GM12874 (cell line): ENCODE measurements around the gene GNAQ.

Experiments used
- TF ChIP-seq, protein P1 (sequence below): IDR thresholded peaks from 2 replicates; pipeline ENCODE4 v1.5.1; 2011; ENCODE audit warnings: low read depth, mild to moderate bottlenecking, control low read depth, low read length, moderate library complexity; ENCODE audit not compliant: insufficient read depth

GNAQ gene

DNA sequence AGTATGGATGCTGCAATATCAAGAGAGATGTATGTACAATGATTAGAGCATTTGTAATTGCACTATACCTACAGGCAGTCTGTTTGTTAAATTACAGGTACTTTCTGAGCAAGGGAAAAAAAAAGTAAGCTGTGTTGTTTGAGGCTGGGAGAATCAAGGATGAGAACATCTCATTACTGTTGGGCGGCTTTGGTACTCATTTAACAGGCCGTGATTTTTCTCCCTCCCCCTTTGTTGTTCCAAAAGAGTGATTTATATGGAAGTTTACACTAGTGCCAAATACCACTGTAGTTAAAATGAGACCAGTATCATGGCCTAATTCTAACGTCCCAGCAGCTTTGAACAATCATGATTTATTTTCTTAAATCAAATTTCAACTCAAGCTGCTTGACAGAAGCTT is 312.3 kb downstream of the GNAQ start:
- TF ChIP-seq, protein P1, sequence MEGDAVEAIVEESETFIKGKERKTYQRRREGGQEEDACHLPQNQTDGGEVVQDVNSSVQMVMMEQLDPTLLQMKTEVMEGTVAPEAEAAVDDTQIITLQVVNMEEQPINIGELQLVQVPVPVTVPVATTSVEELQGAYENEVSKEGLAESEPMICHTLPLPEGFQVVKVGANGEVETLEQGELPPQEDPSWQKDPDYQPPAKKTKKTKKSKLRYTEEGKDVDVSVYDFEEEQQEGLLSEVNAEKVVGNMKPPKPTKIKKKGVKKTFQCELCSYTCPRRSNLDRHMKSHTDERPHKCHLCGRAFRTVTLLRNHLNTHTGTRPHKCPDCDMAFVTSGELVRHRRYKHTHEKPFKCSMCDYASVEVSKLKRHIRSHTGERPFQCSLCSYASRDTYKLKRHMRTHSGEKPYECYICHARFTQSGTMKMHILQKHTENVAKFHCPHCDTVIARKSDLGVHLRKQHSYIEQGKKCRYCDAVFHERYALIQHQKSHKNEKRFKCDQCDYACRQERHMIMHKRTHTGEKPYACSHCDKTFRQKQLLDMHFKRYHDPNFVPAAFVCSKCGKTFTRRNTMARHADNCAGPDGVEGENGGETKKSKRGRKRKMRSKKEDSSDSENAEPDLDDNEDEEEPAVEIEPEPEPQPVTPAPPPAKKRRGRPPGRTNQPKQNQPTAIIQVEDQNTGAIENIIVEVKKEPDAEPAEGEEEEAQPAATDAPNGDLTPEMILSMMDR: no peak

DNA sequence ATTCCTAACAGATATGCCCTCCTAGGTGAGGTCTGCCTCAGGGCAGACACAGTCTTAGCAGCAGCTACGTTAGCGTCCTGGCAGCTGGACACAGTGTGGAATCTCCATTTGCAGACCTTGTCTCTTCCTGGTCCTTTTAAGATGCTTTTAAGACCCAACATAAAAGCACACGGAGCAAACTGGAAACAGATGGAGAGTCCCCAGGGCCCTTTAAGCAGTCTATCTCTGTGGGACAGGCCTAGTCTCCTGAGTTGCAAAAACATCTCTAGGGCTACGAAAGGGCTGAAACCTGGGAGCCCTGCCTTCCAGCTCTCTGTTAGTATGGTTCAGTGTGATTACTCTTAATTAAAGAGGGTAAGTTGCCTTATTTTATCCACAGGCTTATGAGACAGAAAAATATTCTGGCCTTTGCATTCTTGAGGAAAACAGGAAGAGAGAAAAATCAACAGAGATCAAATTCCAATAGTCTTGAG is 317.5 kb downstream of the GNAQ start:
- TF ChIP-seq, protein P1: no peak

DNA sequence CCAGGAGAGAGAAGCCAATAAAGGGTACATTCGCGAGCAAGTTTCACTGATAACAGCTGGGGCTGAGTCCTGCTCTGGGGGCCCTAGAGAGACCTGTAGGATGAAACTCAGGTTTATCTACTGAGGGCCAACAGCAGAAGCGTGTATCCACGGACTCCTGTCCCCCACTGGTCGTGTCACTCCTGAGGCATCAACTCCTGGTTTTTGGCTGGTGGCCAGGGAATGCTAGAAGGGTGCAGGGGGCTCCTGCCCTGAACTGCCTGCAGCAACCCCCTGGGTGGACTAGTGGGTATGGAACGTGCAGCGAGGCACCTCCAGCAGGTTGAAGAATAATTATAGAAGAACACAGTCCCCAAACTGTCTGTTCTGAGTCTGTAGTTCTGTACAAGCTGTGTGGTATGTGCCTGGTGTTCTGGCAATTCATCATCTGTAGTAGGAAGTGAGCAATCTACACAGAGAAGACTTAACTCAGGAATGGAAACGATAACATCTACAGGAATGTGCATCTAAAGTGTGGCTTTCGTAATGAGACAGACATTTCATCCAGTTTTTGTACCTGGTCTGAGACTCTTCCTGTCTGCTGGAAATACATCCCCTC is 319.0 kb downstream of the GNAQ start:
- TF ChIP-seq, protein P1: no peak

DNA sequence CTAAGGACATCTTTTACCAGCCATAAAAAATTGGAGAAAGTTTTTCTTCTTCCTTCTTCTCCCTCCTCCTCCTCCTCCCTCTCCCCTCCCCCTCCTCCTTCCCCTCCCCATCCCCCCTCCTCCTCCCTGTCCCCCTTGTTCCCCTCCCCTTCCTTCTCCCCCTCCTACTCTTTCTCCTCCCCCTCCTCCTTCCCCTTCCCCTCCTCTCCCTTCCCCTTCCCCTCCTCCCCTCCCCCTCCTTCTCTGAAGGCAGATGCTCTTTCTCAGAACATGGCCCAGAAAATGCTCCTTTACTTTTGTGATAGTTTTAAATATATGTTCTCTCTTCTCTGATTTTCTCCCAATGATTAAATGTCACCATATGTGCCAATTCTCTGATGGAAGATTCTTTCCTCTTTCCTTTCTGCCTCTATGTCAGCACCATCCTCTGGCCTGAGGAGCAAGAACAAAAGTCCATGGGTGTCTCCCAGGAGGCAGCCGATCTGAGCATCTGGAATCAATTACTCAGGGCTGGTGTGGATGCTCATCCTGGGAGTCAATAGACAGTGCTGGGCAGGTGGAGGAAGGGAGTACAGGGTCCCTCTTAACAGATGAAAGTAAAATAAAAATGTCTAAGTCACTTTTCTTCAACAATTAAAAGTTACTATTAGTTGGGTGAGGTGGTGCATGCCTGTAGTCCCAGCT is 320.5 kb downstream of the GNAQ start:
- TF ChIP-seq, protein P1: no peak

DNA sequence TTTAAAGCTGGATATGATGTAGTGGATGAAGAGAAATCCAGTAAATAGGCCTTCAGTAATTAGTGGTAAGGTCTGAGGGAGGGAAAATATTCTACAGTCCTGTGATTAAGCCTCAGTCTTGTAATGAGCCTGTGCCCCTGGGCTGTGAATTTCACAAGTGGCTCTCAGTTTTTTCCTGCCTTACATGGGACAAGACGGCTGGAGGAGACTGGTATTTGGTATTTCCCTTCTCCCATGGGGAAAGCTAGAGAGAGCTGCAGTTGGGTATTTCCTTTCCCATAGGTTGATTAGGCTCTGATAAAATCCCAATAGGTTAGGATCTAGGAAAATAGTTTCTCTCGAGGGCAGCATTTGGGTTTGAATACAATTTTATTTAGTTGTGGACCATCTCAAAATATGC is 321.3 kb downstream of the GNAQ start:
- TF ChIP-seq, protein P1: no peak

DNA sequence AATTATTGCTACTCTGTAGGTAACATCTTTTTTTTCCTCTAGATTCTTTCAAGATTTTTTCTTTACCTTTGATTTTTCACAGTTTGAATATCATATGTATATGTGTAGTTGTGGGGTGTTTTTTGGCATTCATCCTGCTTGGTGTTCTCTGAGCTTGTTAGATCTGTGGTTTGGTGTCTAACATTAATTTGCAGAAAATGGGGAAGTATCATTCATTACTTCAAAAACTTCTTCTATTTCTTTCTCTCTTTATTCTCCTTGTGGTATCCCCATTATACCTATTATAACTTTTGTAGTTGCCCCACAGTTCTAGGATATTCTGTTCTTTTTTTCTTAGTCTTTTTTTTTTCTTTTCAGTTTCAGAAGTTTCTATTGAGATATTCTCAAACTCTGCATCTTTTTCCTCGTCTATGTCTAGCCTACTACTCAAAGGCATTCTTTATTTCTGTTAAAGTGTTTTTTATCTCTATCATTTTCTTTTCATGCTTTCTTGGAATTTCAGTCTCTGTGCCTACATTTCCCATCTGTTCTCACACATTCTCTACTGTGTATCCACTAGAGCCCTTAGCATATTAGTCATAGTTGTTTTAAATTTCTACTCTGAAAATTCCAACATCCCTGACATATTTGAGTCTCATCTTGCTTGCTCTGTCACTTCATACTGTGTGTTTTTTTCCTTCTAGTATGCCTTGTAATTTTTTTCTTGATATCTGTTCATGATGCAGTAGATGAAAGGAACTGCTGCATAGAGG is 323.4 kb downstream of the GNAQ start:
- TF ChIP-seq, protein P1: no peak

DNA sequence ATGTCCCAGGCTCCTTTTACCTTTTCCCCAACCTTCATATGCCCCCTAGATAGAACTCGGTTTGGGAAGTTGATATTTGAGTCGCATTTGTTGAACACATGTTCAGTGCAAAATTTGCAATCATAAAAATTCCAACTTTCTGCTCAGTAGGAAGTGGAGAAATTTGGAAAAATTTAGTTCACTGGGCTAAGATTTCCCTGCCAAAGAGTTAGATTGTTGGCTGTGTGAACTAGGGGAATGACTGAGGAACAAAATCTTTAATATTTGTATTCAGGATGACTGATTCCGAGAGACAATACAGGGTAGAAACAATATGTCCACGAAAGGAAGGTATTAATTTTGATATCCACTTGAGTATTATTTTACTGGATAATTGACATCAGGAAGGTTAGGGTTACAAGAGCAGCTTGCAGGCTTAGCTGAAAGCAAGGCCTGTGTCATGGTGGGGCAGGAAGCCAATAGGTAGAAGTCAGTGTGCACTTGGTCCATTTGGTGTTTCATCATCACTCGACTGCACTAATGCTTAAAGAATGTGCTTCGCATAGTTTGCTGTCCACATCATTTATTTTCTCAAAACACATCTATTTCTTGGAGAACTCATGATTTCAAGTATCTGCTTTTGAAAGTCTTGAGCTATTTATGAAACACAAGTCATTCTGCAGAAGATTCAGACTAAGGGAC is 324.1 kb downstream of the GNAQ start:
- TF ChIP-seq, protein P1: no peak
